ENCODE measurements around the gene GALNT17. TPM values are rescaled to one million over a fixed set of nuclear protein-coding genes. Genes with fewer than 3 reads are reported as not detected.

Gene GALNT17
- total RNA-seq, 1 donor, result 0.18 TPM

GRCh38 chr7:71753236-71753635 lies 621.3 kb downstream of the GALNT17 start:
- TF ChIP-seq, protein P1, sequence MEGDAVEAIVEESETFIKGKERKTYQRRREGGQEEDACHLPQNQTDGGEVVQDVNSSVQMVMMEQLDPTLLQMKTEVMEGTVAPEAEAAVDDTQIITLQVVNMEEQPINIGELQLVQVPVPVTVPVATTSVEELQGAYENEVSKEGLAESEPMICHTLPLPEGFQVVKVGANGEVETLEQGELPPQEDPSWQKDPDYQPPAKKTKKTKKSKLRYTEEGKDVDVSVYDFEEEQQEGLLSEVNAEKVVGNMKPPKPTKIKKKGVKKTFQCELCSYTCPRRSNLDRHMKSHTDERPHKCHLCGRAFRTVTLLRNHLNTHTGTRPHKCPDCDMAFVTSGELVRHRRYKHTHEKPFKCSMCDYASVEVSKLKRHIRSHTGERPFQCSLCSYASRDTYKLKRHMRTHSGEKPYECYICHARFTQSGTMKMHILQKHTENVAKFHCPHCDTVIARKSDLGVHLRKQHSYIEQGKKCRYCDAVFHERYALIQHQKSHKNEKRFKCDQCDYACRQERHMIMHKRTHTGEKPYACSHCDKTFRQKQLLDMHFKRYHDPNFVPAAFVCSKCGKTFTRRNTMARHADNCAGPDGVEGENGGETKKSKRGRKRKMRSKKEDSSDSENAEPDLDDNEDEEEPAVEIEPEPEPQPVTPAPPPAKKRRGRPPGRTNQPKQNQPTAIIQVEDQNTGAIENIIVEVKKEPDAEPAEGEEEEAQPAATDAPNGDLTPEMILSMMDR (IDR thresholded peaks at IDR 0.05; ENCODE audit: insufficient read depth, low read length), result no peak
- H3K4me3 ChIP-seq (ENCODE audit: low read depth, low read length), result no peak overlapping the region

GRCh38 chr7:71753956-71754664 lies 622.2 kb downstream of the GALNT17 start:
- no peak for DNase-seq (ENCODE audit: low read depth)
- TF ChIP-seq, protein P1 (IDR thresholded peaks at IDR 0.05; ENCODE audit: insufficient read depth, low read length), result no peak
- no peak overlapping the region for H3K4me3 ChIP-seq (ENCODE audit: low read depth, low read length)

More at GRCh38 chr7:71753236-71753635, 621.3 kb downstream of the GALNT17 start:
- no peak for DNase-seq (ENCODE audit: low read depth)

GRCh38 chr7:71754828-71755227 lies 622.9 kb downstream of the GALNT17 start:
- TF ChIP-seq, protein P1 (IDR thresholded peaks at IDR 0.05; ENCODE audit: insufficient read depth, low read length), result no peak
- no peak overlapping the region for H3K4me3 ChIP-seq (ENCODE audit: low read depth, low read length)
- DNase-seq (ENCODE audit: low read depth), result no peak

DNA sequence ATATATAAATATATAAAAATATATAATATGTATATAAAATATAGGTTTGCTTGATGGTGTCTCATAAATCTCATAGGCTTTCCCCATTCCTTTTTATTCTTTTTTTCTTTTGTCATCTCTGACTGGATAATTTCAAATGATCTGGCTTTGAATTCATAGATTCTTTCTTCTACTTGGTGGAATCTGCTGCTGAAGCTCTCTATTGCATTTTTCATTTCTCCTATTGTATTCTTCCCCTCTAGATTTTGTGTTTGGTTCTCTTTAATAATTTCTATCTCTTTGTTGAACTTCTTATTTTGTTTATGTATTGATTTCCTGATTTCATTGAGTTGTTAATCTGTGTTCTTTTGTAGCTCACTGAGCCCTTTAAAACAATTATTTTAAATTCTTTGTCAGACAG lies 629.4 kb downstream of the GALNT17 start:
- TF ChIP-seq, protein P1 (IDR thresholded peaks at IDR 0.05; ENCODE audit: insufficient read depth, low read length), result no peak
- no peak overlapping the region for H3K4me3 ChIP-seq (ENCODE audit: low read depth, low read length)
- DNase-seq (ENCODE audit: low read depth), result no peak

Small RNAs within 50 kb of the gene (small RNA-seq; reads per million reads assigned to genes)
- gene MIR3914-1, result not detected
- not detected for gene RN7SKP75

Data from fibroblast of the aortic adventitia (primary cell).